ENCODE measurements around the gene HDAC4. TPM values are rescaled to one million over a fixed set of nuclear protein-coding genes. Genes with fewer than 3 reads are reported as not detected.

The HDAC4 gene
- total and polyA plus RNA-seq, 8 donors: 1.7 to 98.8 (median 24.5) TPM

DNA sequence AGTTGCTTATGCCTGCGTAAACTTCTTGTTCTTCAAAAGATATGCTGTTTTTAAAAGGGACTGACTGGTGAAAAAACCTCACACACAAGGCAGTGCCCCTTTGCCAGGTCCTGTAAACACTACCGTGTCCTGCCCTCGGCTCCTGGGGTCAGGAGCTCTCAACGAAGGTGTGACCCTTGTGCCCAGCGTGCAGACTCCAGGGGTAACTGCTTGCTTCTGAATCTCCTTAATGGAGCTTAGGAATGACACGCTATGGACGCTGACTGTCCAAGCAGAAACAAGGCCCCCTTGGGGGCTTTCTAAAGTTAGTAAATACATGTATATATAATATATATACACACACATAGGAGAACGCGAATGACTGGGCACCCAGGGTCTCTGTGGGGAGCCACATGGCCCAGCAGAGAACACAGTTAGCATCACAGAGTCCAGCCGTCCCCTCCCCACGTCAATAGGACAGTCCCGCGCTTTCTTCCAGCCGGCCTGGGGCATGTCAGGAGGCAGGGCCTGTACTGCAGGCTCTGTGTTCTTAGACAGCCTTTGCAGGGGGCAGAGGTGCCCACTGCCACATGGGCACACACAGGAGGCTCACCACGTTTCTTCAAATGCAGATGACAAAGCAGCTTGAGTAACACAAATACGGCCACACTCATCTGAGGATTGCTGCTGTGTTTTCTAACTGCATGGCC is 96.1 kb downstream of the HDAC4 start:
- intact Hi-C loops (cut with DNase I; ENCODE audit: low total_unique reads): no loop called here
- TF ChIP-seq, protein P1, sequence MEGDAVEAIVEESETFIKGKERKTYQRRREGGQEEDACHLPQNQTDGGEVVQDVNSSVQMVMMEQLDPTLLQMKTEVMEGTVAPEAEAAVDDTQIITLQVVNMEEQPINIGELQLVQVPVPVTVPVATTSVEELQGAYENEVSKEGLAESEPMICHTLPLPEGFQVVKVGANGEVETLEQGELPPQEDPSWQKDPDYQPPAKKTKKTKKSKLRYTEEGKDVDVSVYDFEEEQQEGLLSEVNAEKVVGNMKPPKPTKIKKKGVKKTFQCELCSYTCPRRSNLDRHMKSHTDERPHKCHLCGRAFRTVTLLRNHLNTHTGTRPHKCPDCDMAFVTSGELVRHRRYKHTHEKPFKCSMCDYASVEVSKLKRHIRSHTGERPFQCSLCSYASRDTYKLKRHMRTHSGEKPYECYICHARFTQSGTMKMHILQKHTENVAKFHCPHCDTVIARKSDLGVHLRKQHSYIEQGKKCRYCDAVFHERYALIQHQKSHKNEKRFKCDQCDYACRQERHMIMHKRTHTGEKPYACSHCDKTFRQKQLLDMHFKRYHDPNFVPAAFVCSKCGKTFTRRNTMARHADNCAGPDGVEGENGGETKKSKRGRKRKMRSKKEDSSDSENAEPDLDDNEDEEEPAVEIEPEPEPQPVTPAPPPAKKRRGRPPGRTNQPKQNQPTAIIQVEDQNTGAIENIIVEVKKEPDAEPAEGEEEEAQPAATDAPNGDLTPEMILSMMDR (IDR thresholded peaks at IDR 0.05): no peak
- no peak for TF ChIP-seq POLR2AphosphoS5 (IDR thresholded peaks at IDR 0.05)
- TF ChIP-seq EP300 (IDR thresholded peaks at IDR 0.05): no peak
- TF ChIP-seq POLR2A (IDR thresholded peaks at IDR 0.05): no peak
- Histone ChIP-seq H3K27me3 (no peaks in the 10 kb centered on the region), H3K4me1 (peaks cover 52 to 94% (median 74%) of the 10 kb centered on the region in 4 donors), H3K27ac (peak overlapping the region; percentile 37 to 86 (median 60)), H3K9me3 (no peaks in the 10 kb centered on the region), H3K36me3 (no peaks in the 10 kb centered on the region), H3K4me3 (no peak overlapping the region)
- 57 to 80% (median 69%) methylated on average over 16 of the region's 16 CpGs for WGBS, 5 donors
- DNase-seq: peak in 1 of 2 donors; percentile 23

DNA sequence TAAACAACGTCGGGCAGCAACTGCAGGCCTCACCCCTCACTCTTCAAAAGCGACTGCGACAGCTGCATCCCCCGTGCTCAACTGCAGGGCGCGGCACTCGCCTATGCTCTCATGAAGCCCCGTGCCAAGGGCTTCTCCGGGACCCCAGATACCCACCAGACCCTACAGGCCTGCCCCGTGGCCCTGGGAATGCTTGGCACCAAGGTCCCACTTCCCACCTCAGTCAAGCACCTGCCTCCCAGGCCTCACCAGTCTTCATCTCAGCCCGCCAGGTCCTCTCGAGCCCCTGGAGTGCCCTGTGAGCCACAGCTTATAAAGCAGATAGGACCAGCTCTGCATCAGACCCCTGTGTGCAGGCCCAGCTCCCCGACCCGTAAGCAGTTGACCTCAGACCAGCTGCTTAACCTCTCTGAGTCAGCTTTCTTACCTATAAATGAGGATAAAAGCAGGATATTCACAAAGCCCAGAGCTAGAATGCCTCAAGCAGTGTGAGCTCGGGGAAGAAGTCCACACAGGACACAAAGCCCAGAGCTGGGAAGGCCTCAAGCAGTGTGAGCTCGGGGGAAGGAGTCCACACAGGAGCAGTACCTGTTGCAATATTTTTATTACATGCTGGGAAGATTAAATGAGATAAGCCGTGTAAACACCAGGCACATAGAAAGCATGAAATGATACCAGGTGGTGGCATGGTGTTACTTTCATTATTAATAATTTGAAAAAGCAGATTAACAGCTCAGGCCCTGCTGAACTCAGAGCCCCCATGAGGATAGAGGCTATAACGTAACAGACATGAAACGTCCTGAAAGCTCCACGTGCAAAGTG is 96.9 kb downstream of the HDAC4 start:
- intact Hi-C loops (cut with DNase I; ENCODE audit: low total_unique reads): no loop called here
- Histone ChIP-seq H3K27ac (peak overlapping the region; percentile 58 to 86 (median 63)), H3K4me3 (peak overlapping the region in 1 of 4 donors; percentile 3), H3K4me1 (peaks cover 55 to 95% (median 75%) of the 10 kb centered on the region in 4 donors), H3K27me3 (no peaks in the 10 kb centered on the region), H3K9me3 (no peaks in the 10 kb centered on the region), H3K36me3 (no peaks in the 10 kb centered on the region)
- TF ChIP-seq, protein P1 (IDR thresholded peaks at IDR 0.05): no peak
- no peak for TF ChIP-seq POLR2A (IDR thresholded peaks at IDR 0.05)
- no peak for TF ChIP-seq EP300 (IDR thresholded peaks at IDR 0.05)
- peak in 2 of 3 donors; percentile 8 to 42 for TF ChIP-seq POLR2AphosphoS5 (IDR thresholded peaks at IDR 0.05)
- 60 to 63% (median 63%) methylated on average over 21 of the region's 21 CpGs for WGBS, 5 donors
- DNase-seq: peak in 1 of 2 donors; percentile 31

GRCh38 chr2:239302808-239303557 is 97.8 kb downstream of the HDAC4 start:
- Histone ChIP-seq H3K27me3 (no peaks in the 10 kb centered on the region), H3K27ac (peak overlapping the region in 4 of 5 donors; percentile 29 to 86 (median 62)), H3K4me3 (no peak overlapping the region), H3K4me1 (peaks cover 60 to 100% (median 78%) of the 10 kb centered on the region in 4 donors), H3K36me3 (no peaks in the 10 kb centered on the region), H3K9me3 (no peaks in the 10 kb centered on the region)
- 83 to 95% (median 94%) methylated on average over 21 to 28 of the region's 28 CpGs for WGBS, 5 donors
- TF ChIP-seq POLR2AphosphoS5 (IDR thresholded peaks at IDR 0.05) (no peak), POLR2A (IDR thresholded peaks at IDR 0.05) (no peak), EP300 (IDR thresholded peaks at IDR 0.05) (no peak)
- TF ChIP-seq, protein P1 (IDR thresholded peaks at IDR 0.05): no peak
- intact Hi-C loops (cut with DNase I; ENCODE audit: low total_unique reads): no loop called here
- peak in 1 of 2 donors; percentile 22 for DNase-seq

Data from stomach (tissue), 9 donors.